ENCODE measurements around the gene TBC1D7. TPM values are rescaled to one million over a fixed set of nuclear protein-coding genes. Genes with fewer than 3 reads are reported as not detected.

TBC1D7 gene
- total and polyA plus RNA-seq, 10 of the 15 experiments (the other 5 are each of a cell fraction or from before 2014, with no cell fraction given) = 20.1 to 65.9 (median 31.3) TPM

GRCh38 chr6:13311155-13311554, 17.2 kb downstream of the TBC1D7 start (continued):
- TF ChIP-seq MEF2B (IDR thresholded peaks at IDR 0.05; ENCODE audit: partially characterized antibody, poor library complexity, severe bottlenecking) (no peak), MYC (IDR thresholded peaks at IDR 0.05; ENCODE audit: insufficient read depth, insufficient read length, insufficient replicate concordance, low read length, severe bottlenecking) (no peak), NFXL1 (IDR thresholded peaks at IDR 0.05; ENCODE audit: borderline replicate concordance) (no peak), TCF12 (IDR thresholded peaks at IDR 0.05; ENCODE audit: low read depth, low read length) (no peak), POLR2AphosphoS2 (IDR thresholded peaks at IDR 0.05; ENCODE audit: low read depth, low read length) (no peak), NR2C1 (IDR thresholded peaks at IDR 0.05) (no peak)

- H3K36me3 ChIP-seq (ENCODE audit: control insufficient read depth in 2 of 2, insufficient read depth in 2 of 2, low read length in 1 of 2) = peaks cover 0 to 10% of the 10 kb centered on the region in 2 experiments; a peak in 2 of 4 replicates
- peaks cover 20% of the 10 kb centered on the region for H3K4me1 ChIP-seq (ENCODE audit: control insufficient read depth, insufficient read depth, low read length)
- no peak overlapping the region for H3K4me3 ChIP-seq
- no peak overlapping the region for H3K4me2 ChIP-seq (ENCODE audit: control insufficient read depth, insufficient read depth)
- ChIA-PET SMC1A (ENCODE audit: uncharacterized antibody, unreplicated experiment) (interaction anchor here (0.7 to 1.5 kb wide), 3 partner anchors 12 to 19 kb away, joined by 3 read pairs; no protein-coding TSS in a partner anchor), CTCF (interaction anchor here (4.3 kb wide), 1 partner anchor 80 kb away, joined by 11 read pairs; no protein-coding TSS in a partner anchor), RAD21 (ENCODE audit: unreplicated experiment) (interaction anchor here (1.2 kb wide), 2 partner anchors 21 to 38 kb away, joined by 3 to 4 read pairs; no protein-coding TSS in a partner anchor), POLR2A (no interaction called here)
- H3K27me3 ChIP-seq (replicated peaks in 1 of 2; ENCODE audit: control insufficient read depth in 2 of 2, insufficient read depth in 2 of 2, low read length in 1 of 2) = no peaks in the 10 kb centered on the region
- ATAC-seq = no peak
- no peak overlapping the region for H2AFZ ChIP-seq (ENCODE audit: control insufficient read depth, low read depth, low read length)
- no peak for DNase-seq (ENCODE audit: low read depth, low spot score)
- in situ Hi-C loops (cut with MboI) (no loop called here), intact Hi-C loops (cut with micrococcal nuclease; ENCODE audit: unreplicated experiment) (no loop called here)
- FAIRE-seq = no peak
- no peak overlapping the region for H3K9ac ChIP-seq (ENCODE audit: control insufficient read depth, insufficient read depth, low read length)
- no TSS peak for BruUV-seq (replicated peaks)
- no peaks in the 10 kb centered on the region for H3K79me2 ChIP-seq (ENCODE audit: control insufficient read depth, insufficient read depth, low read length)
- H3K9me3 ChIP-seq (replicated peaks; ENCODE audit: control insufficient read depth, insufficient read depth, low read length) = no peaks in the 10 kb centered on the region
- whole genome bisulfite sequencing (ENCODE audit: insufficient coverage, insufficient replicate concordance, low lambda C conversion rate, missing lambda C conversion rate) = 100% methylated on average over 1 of the region's 1 CpG
- no peaks in the 10 kb centered on the region for H4K20me1 ChIP-seq (ENCODE audit: control insufficient read depth, insufficient read depth)
- no peak overlapping the region for H3K27ac ChIP-seq (ENCODE audit: control insufficient read depth, insufficient read depth)
- TF ChIP-seq PAX5 (IDR thresholded peaks at IDR 0.05; ENCODE audit: borderline replicate concordance, low read depth, low read length) (no peak), E2F4 (IDR thresholded peaks at IDR 0.05; ENCODE audit: low read depth, low read length) (no peak), TCF12 (IDR thresholded peaks at IDR 0.05; ENCODE audit: low read depth, low read length) (no peak), MLLT1 (IDR thresholded peaks at IDR 0.05) (no peak), MAX (IDR thresholded peaks at IDR 0.05; ENCODE audit: low read depth, low read length) (no peak), TCF7 (IDR thresholded peaks at IDR 0.05; ENCODE audit: borderline replicate concordance) (no peak), SIN3A (IDR thresholded peaks at IDR 0.05; ENCODE audit: low read depth, low read length) (no peak), ZNF384 (IDR thresholded peaks at IDR 0.05; ENCODE audit: borderline replicate concordance, low read depth, low read length) (no peak), NFXL1 (IDR thresholded peaks at IDR 0.05; ENCODE audit: borderline replicate concordance) (no peak), TBL1XR1 (IDR thresholded peaks at IDR 0.05; ENCODE audit: low read depth, low read length) (no peak), SMC3 (IDR thresholded peaks at IDR 0.05; ENCODE audit: borderline replicate concordance, low read length) (no peak), USF2 (IDR thresholded peaks at IDR 0.05; ENCODE audit: borderline replicate concordance, low read depth, low read length) (no peak), GABPA (IDR thresholded peaks at IDR 0.05; ENCODE audit: low read depth) (no peak)
These were observed 20.0 kb downstream of the TBC1D7 start for GRCh38 chr6:13308332-13308731.

Measured in GM12878 (cell line).